MCF 10A (cell line): ENCODE measurements around the gene SLC51B. TPM values are rescaled to one million over a fixed set of nuclear protein-coding genes. Genes with fewer than 3 reads are reported as not detected.
"Not testable (repeated sequence)": the region's sequence is repeated elsewhere in the genome, so short reads cannot be mapped to it uniquely, and the experiment has no call there.

ENCODE experiments used
- BruUV-seq: library from RNA; stranded (reverse); fragments of 400-500 nt; replicated peaks from 2 replicates; lab custom pipeline; 2021; lab: Mats Ljungman, UMichigan
- CTCF ChIA-PET: fragments of 300-600 bp; sonication (Branson Sonifier 250); formaldehyde crosslinking; extraction: SDS; loops from one replicate; lab custom pipeline; 2021; ENCODE audit warnings: antibody characterized with exemption, inconsistent platforms; lab: Yijun Ruan, JAX
- POLR2A ChIA-PET: fragments of 300-600, 350-650 bp; sonication (Branson Sonifier 250); formaldehyde crosslinking; extraction: SDS; loops from one replicate; lab custom pipeline; 2020; ENCODE audit warnings: antibody characterized with exemption, inconsistent platforms; lab: Yijun Ruan, JAX
- DNase-seq: peaks from one replicate; pipeline ENCODE4 v3.0.0-alpha.2; 2018; ENCODE audit not compliant: unreplicated experiment
- H3K27ac Mint-ChIP-seq: one replicate; pipeline ENCODE4 v1.8.0; 2022; ENCODE audit warnings: mild to moderate bottlenecking, low read depth, mixed read lengths; ENCODE audit not compliant: unreplicated experiment
- H3K27me3 Mint-ChIP-seq: one replicate; pipeline ENCODE4 v1.8.0; 2022; ENCODE audit warnings: mixed read lengths; ENCODE audit not compliant: insufficient read depth, unreplicated experiment
- H3K36me3 Mint-ChIP-seq: one replicate; pipeline ENCODE4 v1.8.0; 2022; ENCODE audit warnings: mild to moderate bottlenecking, moderate library complexity, mixed read lengths; ENCODE audit not compliant: insufficient read depth, unreplicated experiment
- H3K4me1 Mint-ChIP-seq: one replicate; pipeline ENCODE4 v1.8.0; 2022; ENCODE audit warnings: mixed read lengths; ENCODE audit not compliant: insufficient read depth, unreplicated experiment
- H3K4me3 Mint-ChIP-seq: one replicate; pipeline ENCODE4 v1.8.0; 2022; ENCODE audit warnings: mild to moderate bottlenecking, moderate library complexity, mixed read lengths; ENCODE audit not compliant: unreplicated experiment
- H3K9me3 Mint-ChIP-seq: one replicate; pipeline ENCODE4 v1.8.0; 2022; ENCODE audit warnings: mixed read lengths; ENCODE audit not compliant: unreplicated experiment
- intact Hi-C: fragments of 100-400 bp; cut with micrococcal nuclease; formaldehyde crosslinking; loops from 2 replicates; pipeline ENCODE4 v1.14.1; 2022
- total RNA-seq: library from RNA; stranded (reverse); gene quantifications from 2 replicates; pipeline ENCODE4 v1.2.3, GENCODE V29; 2022
- TF ChIP-seq, protein P1 (sequence below): fragments of 200-600 bp; IDR thresholded peaks from one replicate; pipeline ENCODE4 v1.8.0; 2022; ENCODE audit warnings: antibody characterized with exemption, mild to moderate bottlenecking; ENCODE audit not compliant: unreplicated experiment

Gene SLC51B
- total RNA-seq, 1 experiment from 2014 or later: not detected

- DNase-seq: no peak
- TF ChIP-seq, protein P1, sequence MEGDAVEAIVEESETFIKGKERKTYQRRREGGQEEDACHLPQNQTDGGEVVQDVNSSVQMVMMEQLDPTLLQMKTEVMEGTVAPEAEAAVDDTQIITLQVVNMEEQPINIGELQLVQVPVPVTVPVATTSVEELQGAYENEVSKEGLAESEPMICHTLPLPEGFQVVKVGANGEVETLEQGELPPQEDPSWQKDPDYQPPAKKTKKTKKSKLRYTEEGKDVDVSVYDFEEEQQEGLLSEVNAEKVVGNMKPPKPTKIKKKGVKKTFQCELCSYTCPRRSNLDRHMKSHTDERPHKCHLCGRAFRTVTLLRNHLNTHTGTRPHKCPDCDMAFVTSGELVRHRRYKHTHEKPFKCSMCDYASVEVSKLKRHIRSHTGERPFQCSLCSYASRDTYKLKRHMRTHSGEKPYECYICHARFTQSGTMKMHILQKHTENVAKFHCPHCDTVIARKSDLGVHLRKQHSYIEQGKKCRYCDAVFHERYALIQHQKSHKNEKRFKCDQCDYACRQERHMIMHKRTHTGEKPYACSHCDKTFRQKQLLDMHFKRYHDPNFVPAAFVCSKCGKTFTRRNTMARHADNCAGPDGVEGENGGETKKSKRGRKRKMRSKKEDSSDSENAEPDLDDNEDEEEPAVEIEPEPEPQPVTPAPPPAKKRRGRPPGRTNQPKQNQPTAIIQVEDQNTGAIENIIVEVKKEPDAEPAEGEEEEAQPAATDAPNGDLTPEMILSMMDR: no peak
- H3K4me1 Mint-ChIP-seq: no peaks in the 10 kb centered on the region
- BruUV-seq: no TSS peak
- no peaks in the 10 kb centered on the region for H3K27me3 Mint-ChIP-seq
- no peak overlapping the region for H3K4me3 Mint-ChIP-seq
- intact Hi-C loops: no loop called here
- peaks cover 16% of the 10 kb centered on the region for H3K36me3 Mint-ChIP-seq
- ChIA-PET POLR2A (no interaction called here), CTCF (interaction anchor here (0.5 to 1.5 kb wide), 5 partner anchors 9 to 112 kb away, joined by 3 to 4 read pairs (median 4); partner anchors contain the start of gene UBAP1L)
- H3K27ac Mint-ChIP-seq: no peak overlapping the region
- no peaks in the 10 kb centered on the region for H3K9me3 Mint-ChIP-seq
Observed at GRCh38 chr15:65096481-65097385, 51.5 kb downstream of the SLC51B start.

DNA sequence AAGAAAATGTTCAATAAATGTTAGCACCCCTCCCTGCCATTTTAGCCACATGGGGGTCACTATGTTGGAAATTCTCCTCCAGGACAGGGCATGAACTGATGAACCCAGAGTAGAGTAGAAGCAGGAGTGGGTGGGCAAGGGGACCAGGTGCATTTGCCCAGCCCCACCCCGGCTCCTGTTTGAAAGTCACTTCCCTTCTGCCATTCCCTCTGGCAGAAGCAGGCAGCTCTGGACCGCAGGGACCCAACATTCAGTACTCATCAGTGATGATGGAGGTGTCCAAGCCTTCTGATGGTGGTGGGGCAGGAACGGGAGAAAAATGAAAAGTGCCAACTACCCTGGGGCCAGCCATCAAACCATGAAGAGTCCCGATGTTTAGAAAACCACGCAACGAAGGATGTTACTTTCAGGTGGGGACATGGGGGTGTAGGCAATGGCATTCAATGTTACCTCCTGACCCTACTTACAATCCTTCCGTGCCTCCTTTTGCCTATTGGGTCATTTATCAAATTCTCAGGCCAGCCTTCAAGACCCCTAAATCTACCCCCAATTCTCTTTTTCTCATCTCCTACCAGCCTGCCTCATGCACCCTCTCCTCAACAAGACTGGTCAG is 52.6 kb downstream of the SLC51B start:
- intact Hi-C loops: no loop called here
- H3K4me1 Mint-ChIP-seq: no peaks in the 10 kb centered on the region
- H3K36me3 Mint-ChIP-seq: peaks cover 18% of the 10 kb centered on the region
- BruUV-seq: no TSS peak
- ChIA-PET POLR2A (no interaction called here), CTCF (interaction anchor here (1.5 kb wide), 1 partner anchor 17 kb away, joined by 4 read pairs; the partner anchor contains the start of gene UBAP1L)
- H3K27me3 Mint-ChIP-seq: no peaks in the 10 kb centered on the region
- no peak for DNase-seq
- TF ChIP-seq, protein P1: no peak
- no peak overlapping the region for H3K27ac Mint-ChIP-seq
- H3K4me3 Mint-ChIP-seq: no peak overlapping the region
- no peaks in the 10 kb centered on the region for H3K9me3 Mint-ChIP-seq

- POLR2A ChIA-PET: no interaction called here
- no TSS peak for BruUV-seq
- Mint-ChIP-seq H3K9me3 (no peaks in the 10 kb centered on the region), H3K4me1 (no peaks in the 10 kb centered on the region), H3K4me3 (no peak overlapping the region), H3K27ac (no peak overlapping the region), H3K36me3 (peaks cover 31% of the 10 kb centered on the region), H3K27me3 (no peaks in the 10 kb centered on the region)
- intact Hi-C loops: no loop called here
- CTCF ChIA-PET: interaction anchor here (0.6 to 0.8 kb wide), 2 partner anchors 11 to 45 kb away, joined by 3 read pairs; no protein-coding TSS in a partner anchor
- TF ChIP-seq, protein P1: no peak
- no peak for DNase-seq
Observed at GRCh38 chr15:65099336-65099735, 54.1 kb downstream of the SLC51B start.

- BruUV-seq, intact Hi-C loops, H3K4me3 Mint-ChIP-seq, H3K9me3 Mint-ChIP-seq, H3K27me3 Mint-ChIP-seq, H3K27ac Mint-ChIP-seq, H3K4me1 Mint-ChIP-seq, POLR2A ChIA-PET, DNase-seq: not testable (repeated sequence)
- H3K36me3 Mint-ChIP-seq: peaks cover 36% of the 10 kb centered on the region
- CTCF ChIA-PET: interaction anchor here (0.6 kb wide), 1 partner anchor 12 kb away, joined by 3 read pairs; no protein-coding TSS in a partner anchor
Observed at GRCh38 chr15:65099801-65100200, 54.6 kb downstream of the SLC51B start.
